WTC11 (cell line): ENCODE measurements around the gene RNF181. TPM values are rescaled to one million over a fixed set of nuclear protein-coding genes. Genes with fewer than 3 reads are reported as not detected.

ENCODE experiments used
- ARID4B ChIP-seq: sonication (generic); formaldehyde crosslinking; IDR thresholded peaks from 2 replicates; pipeline ENCODE4 v1.8.0; 2023; ENCODE audit warnings: missing genetic modification reagents, mild to moderate bottlenecking, borderline replicate concordance
- ATF2 ChIP-seq: sonication (generic); formaldehyde crosslinking; IDR thresholded peaks from 2 replicates; pipeline ENCODE4 v1.8.1; 2022; ENCODE audit warnings: low read depth, missing genetic modification reagents, borderline replicate concordance
- ESRRA ChIP-seq: sonication (generic); formaldehyde crosslinking; IDR thresholded peaks from 2 replicates; pipeline ENCODE4 v1.8.1; 2022; ENCODE audit warnings: mild to moderate bottlenecking, missing genetic modification reagents, borderline replicate concordance
- IRF2 ChIP-seq: sonication (generic); formaldehyde crosslinking; IDR thresholded peaks from 2 replicates; pipeline ENCODE4 v1.8.0; 2022; ENCODE audit warnings: low read depth, missing genetic modification reagents, borderline replicate concordance
- JUN ChIP-seq: sonication (generic); formaldehyde crosslinking; IDR thresholded peaks from 2 replicates; pipeline ENCODE4 v1.8.0; 2023; ENCODE audit warnings: mild to moderate bottlenecking, missing genetic modification reagents
- MLX ChIP-seq: sonication (generic); formaldehyde crosslinking; IDR thresholded peaks from 2 replicates; pipeline ENCODE4 v1.8.1; 2023; ENCODE audit warnings: mild to moderate bottlenecking, missing genetic modification reagents, moderate library complexity
- MYBL2 ChIP-seq: sonication (generic); formaldehyde crosslinking; IDR thresholded peaks from 2 replicates; pipeline ENCODE4 v1.8.1; 2023; ENCODE audit warnings: mild to moderate bottlenecking, moderate library complexity, missing genetic modification reagents
- NFYB ChIP-seq: sonication (generic); formaldehyde crosslinking; conservative IDR thresholded peaks from 2 replicates; pipeline ENCODE4 v1.8.0; 2022; ENCODE audit warnings: low read depth, missing genetic modification reagents
- NR2C2 ChIP-seq: sonication (generic); formaldehyde crosslinking; IDR thresholded peaks from 2 replicates; pipeline ENCODE4 v1.8.0; 2022; ENCODE audit warnings: mild to moderate bottlenecking, missing genetic modification reagents
- RELA ChIP-seq: sonication (generic); formaldehyde crosslinking; IDR thresholded peaks from 2 replicates; pipeline ENCODE4 v1.8.1; 2022; ENCODE audit warnings: missing genetic modification reagents, mild to moderate bottlenecking, borderline replicate concordance
- SMAD3 ChIP-seq: sonication (generic); formaldehyde crosslinking; IDR thresholded peaks from 2 replicates; pipeline ENCODE4 v1.8.0; 2022; ENCODE audit warnings: missing genetic modification reagents, mild to moderate bottlenecking, borderline replicate concordance
- USF1 ChIP-seq: sonication (generic); formaldehyde crosslinking; IDR thresholded peaks from 2 replicates; pipeline ENCODE4 v1.8.0; 2022; ENCODE audit warnings: mild to moderate bottlenecking, missing genetic modification reagents
- ZBTB43 ChIP-seq: sonication (generic); formaldehyde crosslinking; IDR thresholded peaks from 2 replicates; pipeline ENCODE4 v1.8.1; 2023; ENCODE audit warnings: mild to moderate bottlenecking, missing genetic modification reagents
- ZNF232 ChIP-seq: sonication (generic); formaldehyde crosslinking; IDR thresholded peaks from 2 replicates; pipeline ENCODE4 v1.8.0; 2022; ENCODE audit warnings: mild to moderate bottlenecking, missing genetic modification reagents
- ZNF281 ChIP-seq: sonication (generic); formaldehyde crosslinking; IDR thresholded peaks from 2 replicates; pipeline ENCODE4 v1.8.0; 2023; ENCODE audit warnings: mild to moderate bottlenecking, missing genetic modification reagents
- total RNA-seq: library from RNA; stranded (reverse); gene quantifications from 3 replicates; pipeline ENCODE4 v1.2.3, GENCODE V29; 2021

The RNF181 gene
- total RNA-seq, 1 experiment from 2014 or later: 95.4 TPM

GRCh38 chr2:85611705-85612587 lies 16.4 kb downstream of the RNF181 start, which contains the start of gene C2orf68 (continued):
- TF ChIP-seq ATF2 (CRISPR knock-in tag) (no peak), SMAD3 (CRISPR knock-in tag) (peak; percentile 8; the same call in 1 of the 2 replicates), ESRRA (CRISPR knock-in tag) (0 out of 2 replicates have a peak, but pooled peaks have one; percentile 16), RELA (CRISPR knock-in tag) (no peak), MLX (CRISPR knock-in tag) (no peak), ZBTB43 (CRISPR knock-in tag) (0 out of 2 replicates have a peak, but pooled peaks have one; percentile 71), USF1 (CRISPR knock-in tag) (peak; percentile 53), ZNF232 (CRISPR knock-in tag) (no peak), NFYB (CRISPR knock-in tag) (no peak), NR2C2 (no peak), ARID4B (CRISPR knock-in tag) (0 out of 2 replicates have a peak, but pooled peaks have one; percentile 91), MYBL2 (peak; percentile 79), IRF2 (CRISPR knock-in tag) (no peak), JUN (peak; percentile 59; the same call in 1 of the 2 replicates), ZNF281 (CRISPR knock-in tag) (no peak)
